ENCODE measurements around the gene PITX2.
A peak's percentile ranks its signal among the peaks of the same experiment; 100 is the strongest.

PITX2 gene
- total RNA-seq = 0 reads per million in 3 donors

DNA sequence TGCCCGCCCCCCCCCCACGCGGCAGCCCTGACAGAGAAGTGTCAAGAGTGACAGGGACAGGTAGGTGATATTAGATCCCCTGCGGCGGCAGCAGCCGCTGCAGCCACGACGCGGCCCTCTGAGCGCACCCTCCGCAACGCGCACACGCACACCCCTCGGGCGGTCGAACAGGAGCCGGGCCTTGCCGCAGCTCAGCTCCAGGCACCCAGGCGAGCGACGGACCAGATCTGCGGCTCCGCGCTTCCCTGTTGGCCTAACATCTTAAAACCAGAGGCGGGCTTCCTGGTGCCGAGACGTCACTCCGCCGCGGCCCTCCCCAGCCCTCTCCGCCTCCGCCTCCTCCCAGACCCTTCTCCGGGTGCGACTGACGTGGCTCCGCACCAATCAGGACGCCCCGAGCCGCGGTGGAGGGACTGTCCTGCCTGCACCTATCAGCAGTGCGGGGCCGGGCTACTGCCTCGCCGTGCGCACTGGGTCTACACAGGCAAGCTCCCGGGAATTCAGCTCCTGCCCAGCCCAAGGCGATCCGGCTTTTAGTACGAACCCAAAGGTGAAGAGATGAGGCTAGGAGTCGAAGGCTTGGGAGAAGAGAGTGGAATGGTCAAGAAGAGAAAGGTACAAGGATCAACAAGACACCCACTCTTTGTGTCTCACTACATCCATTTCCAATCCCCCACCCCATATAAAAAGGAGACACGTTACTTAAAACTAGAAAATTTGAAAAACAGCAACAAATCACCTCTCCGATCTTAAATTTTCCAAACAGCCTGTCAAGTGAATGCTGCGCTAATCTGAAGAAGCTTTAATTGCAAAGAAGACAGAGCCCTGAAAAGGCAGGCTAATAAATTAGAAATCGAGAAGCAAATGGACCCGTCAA is at the start of gene PITX2:
PITX2 (minus strand) TSS at position 237 of the 877 bp plus-strand sequence. CDS start 617 bp downstream, outside the sequence.
- peaks cover 74% of the 10 kb centered on the region for H3K27me3 ChIP-seq (replicated peaks; ENCODE audit: control insufficient read depth, insufficient read depth, low read length, poor library complexity, severe bottlenecking)
- DNase-seq = no peak
- H3K9me3 ChIP-seq (ENCODE audit: control insufficient read depth, low read length) = no peaks in the 10 kb centered on the region
- peaks cover 22% of the 10 kb centered on the region for H3K4me1 ChIP-seq (ENCODE audit: control insufficient read depth, insufficient read depth, low read length, poor library complexity, severe bottlenecking)
- peak within 1 kb of the TSS; percentile 40 for H3K4me3 ChIP-seq (ENCODE audit: insufficient read depth, low read depth, low read length, poor library complexity, severe bottlenecking)
- no peak within 1 kb of the TSS for H3K27ac ChIP-seq (ENCODE audit: insufficient read depth, low read length, poor library complexity, severe bottlenecking)
- no peaks in the 10 kb centered on the region for H3K36me3 ChIP-seq (ENCODE audit: control insufficient read depth, insufficient read depth, low read length)

- no peaks in the 10 kb centered on the region for H3K9me3 ChIP-seq (ENCODE audit: control insufficient read depth, low read length)
- no peak overlapping the region for H3K4me3 ChIP-seq (ENCODE audit: insufficient read depth, low read depth, low read length, poor library complexity, severe bottlenecking)
- no peak overlapping the region for H3K27ac ChIP-seq (ENCODE audit: insufficient read depth, low read length, poor library complexity, severe bottlenecking)
- no peaks in the 10 kb centered on the region for H3K4me1 ChIP-seq (ENCODE audit: control insufficient read depth, insufficient read depth, low read length, poor library complexity, severe bottlenecking)
- no peaks in the 10 kb centered on the region for H3K27me3 ChIP-seq (replicated peaks; ENCODE audit: control insufficient read depth, insufficient read depth, low read length, poor library complexity, severe bottlenecking)
- no peak for DNase-seq
- H3K36me3 ChIP-seq (ENCODE audit: control insufficient read depth, insufficient read depth, low read length) = no peaks in the 10 kb centered on the region
These were observed 48.8 kb upstream of the PITX2 start for GRCh38 chr4:110671679-110672078.

DNA sequence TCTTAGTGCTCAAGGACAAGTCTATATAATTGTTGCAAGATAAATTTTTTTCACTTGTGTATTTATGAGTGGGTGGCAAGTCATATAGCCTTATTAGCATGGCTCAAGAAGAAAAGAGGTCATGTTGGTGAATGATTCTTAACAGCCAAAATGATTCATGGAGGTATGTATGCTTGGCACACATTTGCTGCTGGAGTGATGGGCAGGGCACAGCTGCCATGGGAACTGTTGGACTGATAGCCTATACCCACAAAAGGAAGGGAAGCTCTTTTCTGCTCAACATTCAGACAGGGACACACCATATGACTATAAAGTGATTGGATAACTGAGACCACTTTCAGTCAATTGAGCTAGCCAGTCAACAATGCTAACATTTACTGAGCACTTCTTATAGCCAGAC is 46.8 kb upstream of the PITX2 start:
- Histone ChIP-seq H3K4me1 (ENCODE audit: control insufficient read depth, insufficient read depth, low read length, poor library complexity, severe bottlenecking) (no peaks in the 10 kb centered on the region), H3K9me3 (ENCODE audit: control insufficient read depth, low read length) (no peaks in the 10 kb centered on the region), H3K27ac (ENCODE audit: insufficient read depth, low read length, poor library complexity, severe bottlenecking) (no peak overlapping the region), H3K27me3 (replicated peaks; ENCODE audit: control insufficient read depth, insufficient read depth, low read length, poor library complexity, severe bottlenecking) (no peaks in the 10 kb centered on the region), H3K4me3 (ENCODE audit: insufficient read depth, low read depth, low read length, poor library complexity, severe bottlenecking) (no peak overlapping the region), H3K36me3 (ENCODE audit: control insufficient read depth, insufficient read depth, low read length) (no peaks in the 10 kb centered on the region)
- DNase-seq = no peak

GRCh38 chr4:110668463-110669235 is 45.8 kb upstream of the PITX2 start:
- no peak overlapping the region for H3K4me3 ChIP-seq (ENCODE audit: insufficient read depth, low read depth, low read length, poor library complexity, severe bottlenecking)
- H3K27ac ChIP-seq (ENCODE audit: insufficient read depth, low read length, poor library complexity, severe bottlenecking) = no peak overlapping the region
- no peaks in the 10 kb centered on the region for H3K9me3 ChIP-seq (ENCODE audit: control insufficient read depth, low read length)
- no peaks in the 10 kb centered on the region for H3K27me3 ChIP-seq (replicated peaks; ENCODE audit: control insufficient read depth, insufficient read depth, low read length, poor library complexity, severe bottlenecking)
- no peaks in the 10 kb centered on the region for H3K4me1 ChIP-seq (ENCODE audit: control insufficient read depth, insufficient read depth, low read length, poor library complexity, severe bottlenecking)
- H3K36me3 ChIP-seq (ENCODE audit: control insufficient read depth, insufficient read depth, low read length) = no peaks in the 10 kb centered on the region
- DNase-seq = no peak

DNA sequence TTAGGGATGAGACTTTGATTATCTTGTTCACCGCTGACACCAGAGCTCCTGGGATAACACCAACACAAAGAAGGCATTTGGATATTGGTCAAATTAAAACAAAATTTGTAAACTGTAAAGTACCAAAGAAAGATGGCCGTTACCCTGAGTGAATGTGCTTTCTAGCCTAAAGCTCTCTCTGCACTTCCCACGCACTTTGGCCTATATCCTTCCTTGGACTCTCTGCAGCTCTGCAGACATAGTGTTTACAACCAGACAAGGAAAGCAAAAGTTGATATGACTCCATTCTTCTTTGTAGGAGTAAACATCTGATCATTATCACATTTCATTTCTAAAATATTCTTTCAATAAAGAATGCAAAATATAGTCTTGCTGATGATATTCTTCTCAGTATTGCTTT is 44.8 kb upstream of the PITX2 start:
- no peaks in the 10 kb centered on the region for H3K4me1 ChIP-seq (ENCODE audit: control insufficient read depth, insufficient read depth, low read length, poor library complexity, severe bottlenecking)
- H3K36me3 ChIP-seq (ENCODE audit: control insufficient read depth, insufficient read depth, low read length) = no peaks in the 10 kb centered on the region
- no peak overlapping the region for H3K27ac ChIP-seq (ENCODE audit: insufficient read depth, low read length, poor library complexity, severe bottlenecking)
- DNase-seq = no peak
- no peak overlapping the region for H3K4me3 ChIP-seq (ENCODE audit: insufficient read depth, low read depth, low read length, poor library complexity, severe bottlenecking)
- no peaks in the 10 kb centered on the region for H3K27me3 ChIP-seq (replicated peaks; ENCODE audit: control insufficient read depth, insufficient read depth, low read length, poor library complexity, severe bottlenecking)
- H3K9me3 ChIP-seq (ENCODE audit: control insufficient read depth, low read length) = no peaks in the 10 kb centered on the region

DNA sequence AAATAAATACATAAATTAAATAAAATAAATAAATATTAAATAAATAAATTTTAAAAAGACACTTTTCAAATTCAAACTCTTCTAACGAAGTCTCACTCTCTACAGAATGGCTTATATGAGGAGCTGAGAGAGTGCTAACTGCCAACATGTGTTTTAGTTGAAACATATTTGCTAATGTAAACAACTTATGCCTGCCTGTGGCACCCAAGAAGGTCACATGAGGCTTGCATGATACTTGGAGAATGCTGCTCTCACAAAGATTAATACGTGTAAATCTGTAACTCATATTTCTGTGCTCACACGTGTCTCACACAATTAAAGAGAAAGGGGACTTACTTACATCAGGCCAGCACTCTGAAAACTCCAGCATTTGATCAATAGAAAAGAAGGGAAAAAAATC is 43.2 kb upstream of the PITX2 start:
- no peaks in the 10 kb centered on the region for H3K27me3 ChIP-seq (replicated peaks; ENCODE audit: control insufficient read depth, insufficient read depth, low read length, poor library complexity, severe bottlenecking)
- H3K36me3 ChIP-seq (ENCODE audit: control insufficient read depth, insufficient read depth, low read length) = no peaks in the 10 kb centered on the region
- H3K4me1 ChIP-seq (ENCODE audit: control insufficient read depth, insufficient read depth, low read length, poor library complexity, severe bottlenecking) = no peaks in the 10 kb centered on the region
- no peak for DNase-seq
- no peak overlapping the region for H3K4me3 ChIP-seq (ENCODE audit: insufficient read depth, low read depth, low read length, poor library complexity, severe bottlenecking)
- no peaks in the 10 kb centered on the region for H3K9me3 ChIP-seq (ENCODE audit: control insufficient read depth, low read length)
- no peak overlapping the region for H3K27ac ChIP-seq (ENCODE audit: insufficient read depth, low read length, poor library complexity, severe bottlenecking)

DNA sequence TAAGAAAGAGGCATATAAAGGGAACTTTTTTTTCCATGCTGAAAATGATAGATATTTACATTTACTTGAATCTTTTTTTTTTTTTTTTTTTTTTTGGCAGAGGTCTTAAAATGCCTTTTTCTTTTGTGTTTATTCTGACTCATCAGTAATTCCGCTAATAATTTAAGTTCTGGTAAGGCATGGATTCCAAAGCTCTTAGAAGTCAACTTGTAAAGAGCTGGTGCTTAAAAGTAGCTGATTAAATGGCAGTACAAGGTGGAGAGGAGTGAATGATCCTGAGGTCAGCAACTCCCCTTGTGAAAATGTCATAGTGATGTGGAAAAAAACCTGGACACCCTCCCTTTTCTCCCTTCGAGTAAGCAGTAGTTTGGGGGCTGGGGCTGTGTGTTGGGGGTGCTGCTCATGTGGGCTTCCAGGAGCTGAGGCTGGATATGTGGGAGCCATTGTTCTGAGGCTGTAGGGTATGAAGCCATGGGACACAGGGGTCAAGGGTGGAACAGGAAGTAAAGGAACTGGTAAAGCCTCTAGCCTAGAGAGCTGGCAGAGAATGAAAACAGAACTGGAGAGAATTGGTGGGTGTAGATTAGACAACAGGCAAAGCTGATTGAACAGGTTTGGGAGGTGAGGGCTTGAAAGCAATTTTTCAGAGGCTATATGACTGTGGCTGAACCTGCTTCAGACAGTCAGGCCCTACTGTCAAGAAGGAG is 41.0 kb upstream of the PITX2 start:
- no peak for DNase-seq
- Histone ChIP-seq H3K27me3 (replicated peaks; ENCODE audit: control insufficient read depth, insufficient read depth, low read length, poor library complexity, severe bottlenecking) (no peaks in the 10 kb centered on the region), H3K36me3 (ENCODE audit: control insufficient read depth, insufficient read depth, low read length) (no peaks in the 10 kb centered on the region), H3K9me3 (ENCODE audit: control insufficient read depth, low read length) (no peaks in the 10 kb centered on the region), H3K4me3 (ENCODE audit: insufficient read depth, low read depth, low read length, poor library complexity, severe bottlenecking) (no peak overlapping the region), H3K27ac (ENCODE audit: insufficient read depth, low read length, poor library complexity, severe bottlenecking) (no peak overlapping the region), H3K4me1 (ENCODE audit: control insufficient read depth, insufficient read depth, low read length, poor library complexity, severe bottlenecking) (no peaks in the 10 kb centered on the region)

DNA sequence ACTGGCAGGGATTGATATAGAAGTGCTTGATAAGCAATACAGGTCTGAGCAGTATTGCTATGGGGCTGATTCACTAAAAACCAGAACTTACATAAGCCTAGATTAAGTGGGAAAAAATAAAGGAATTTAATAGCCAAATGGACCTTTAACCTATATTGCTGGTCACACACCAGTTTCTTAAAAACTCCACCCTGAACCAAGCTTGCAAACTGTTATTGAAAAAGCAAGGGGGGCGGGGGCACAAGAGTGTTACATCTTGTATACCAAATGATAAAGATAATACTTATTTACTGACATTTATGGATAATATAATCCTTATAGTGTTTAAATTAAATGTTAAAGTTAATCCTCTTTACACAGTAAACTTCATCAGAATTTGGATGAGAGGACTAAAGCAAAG is 40.3 kb upstream of the PITX2 start:
- Histone ChIP-seq H3K27me3 (replicated peaks; ENCODE audit: control insufficient read depth, insufficient read depth, low read length, poor library complexity, severe bottlenecking) (no peaks in the 10 kb centered on the region), H3K4me1 (ENCODE audit: control insufficient read depth, insufficient read depth, low read length, poor library complexity, severe bottlenecking) (no peaks in the 10 kb centered on the region), H3K27ac (ENCODE audit: insufficient read depth, low read length, poor library complexity, severe bottlenecking) (no peak overlapping the region), H3K36me3 (ENCODE audit: control insufficient read depth, insufficient read depth, low read length) (no peaks in the 10 kb centered on the region), H3K4me3 (ENCODE audit: insufficient read depth, low read depth, low read length, poor library complexity, severe bottlenecking) (no peak overlapping the region), H3K9me3 (ENCODE audit: control insufficient read depth, low read length) (no peaks in the 10 kb centered on the region)
- DNase-seq = no peak

DNA sequence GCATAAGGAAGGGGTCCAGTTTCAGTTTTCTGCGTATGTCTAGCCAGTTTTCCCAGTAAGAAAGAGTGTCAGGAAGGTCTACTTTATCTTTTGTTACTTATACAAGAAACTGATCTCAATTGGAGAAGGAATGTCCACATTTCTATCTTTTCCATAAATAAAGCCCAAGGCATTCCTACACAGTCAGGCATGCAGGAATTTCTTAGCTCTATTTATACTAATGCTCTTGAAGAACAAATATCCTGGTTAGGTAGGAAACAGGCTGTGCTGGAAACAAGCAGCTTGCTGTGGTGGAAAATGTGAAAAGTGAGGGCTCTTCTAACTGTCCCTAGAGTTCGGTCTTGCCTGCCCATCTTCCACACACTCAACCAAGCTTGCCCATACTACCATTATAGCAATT is 37.9 kb upstream of the PITX2 start:
- Histone ChIP-seq H3K4me3 (ENCODE audit: insufficient read depth, low read depth, low read length, poor library complexity, severe bottlenecking) (no peak overlapping the region), H3K27ac (ENCODE audit: insufficient read depth, low read length, poor library complexity, severe bottlenecking) (no peak overlapping the region), H3K36me3 (ENCODE audit: control insufficient read depth, insufficient read depth, low read length) (no peaks in the 10 kb centered on the region), H3K27me3 (replicated peaks; ENCODE audit: control insufficient read depth, insufficient read depth, low read length, poor library complexity, severe bottlenecking) (no peaks in the 10 kb centered on the region), H3K9me3 (ENCODE audit: control insufficient read depth, low read length) (no peaks in the 10 kb centered on the region), H3K4me1 (ENCODE audit: control insufficient read depth, insufficient read depth, low read length, poor library complexity, severe bottlenecking) (no peaks in the 10 kb centered on the region)
- no peak for DNase-seq

Data from effector memory CD4-positive, alpha-beta T cell (primary cell).